Mesodermal cell (in vitro differentiated cells): ENCODE measurements around the gene EXOC3.
"Not testable (repeated sequence)": the region's sequence is repeated elsewhere in the genome, so short reads cannot be mapped to it uniquely, and the experiment has no call there.

Source experiments
- H3K27ac ChIP-seq: 2 replicates; pipeline ENCODE4 v1.7.0; 2013; ENCODE audit warnings: mild to moderate bottlenecking, low read depth, low read length, moderate library complexity; ENCODE audit not compliant: severe bottlenecking
- H3K36me3 ChIP-seq: 2 replicates; pipeline ENCODE4 v1.7.1; 2013; ENCODE audit warnings: mild to moderate bottlenecking, low read length, moderate library complexity; ENCODE audit not compliant: control insufficient read depth, insufficient read depth
- H3K4me1 ChIP-seq: one replicate; pipeline ENCODE4 v1.7.1; 2013; ENCODE audit warnings: mild to moderate bottlenecking, low read length; ENCODE audit not compliant: insufficient read depth, control insufficient read depth, poor library complexity, severe bottlenecking
- H3K4me3 ChIP-seq: 2 replicates; pipeline ENCODE4 v1.7.0; 2013; ENCODE audit warnings: low read length, control low read depth, mild to moderate bottlenecking; ENCODE audit not compliant: insufficient read depth, poor library complexity, severe bottlenecking; ENCODE audit errors: extremely low read depth
- H3K9me3 ChIP-seq: 2 replicates; pipeline ENCODE4 v1.7.1; 2013; ENCODE audit warnings: mild to moderate bottlenecking, low read length, moderate library complexity; ENCODE audit not compliant: control insufficient read depth
- WGBS, 2 experiments: methylation state at CpG; one replicate each; pipeline ENCODE4 v1.1.5; 2013; ENCODE audit warnings: missing lambda C conversion rate in 2 of 2; ENCODE audit not compliant: insufficient coverage in 2 of 2; 5-methylcytosine and 5-hydroxymethylcytosine counted together

Gene EXOC3

DNA sequence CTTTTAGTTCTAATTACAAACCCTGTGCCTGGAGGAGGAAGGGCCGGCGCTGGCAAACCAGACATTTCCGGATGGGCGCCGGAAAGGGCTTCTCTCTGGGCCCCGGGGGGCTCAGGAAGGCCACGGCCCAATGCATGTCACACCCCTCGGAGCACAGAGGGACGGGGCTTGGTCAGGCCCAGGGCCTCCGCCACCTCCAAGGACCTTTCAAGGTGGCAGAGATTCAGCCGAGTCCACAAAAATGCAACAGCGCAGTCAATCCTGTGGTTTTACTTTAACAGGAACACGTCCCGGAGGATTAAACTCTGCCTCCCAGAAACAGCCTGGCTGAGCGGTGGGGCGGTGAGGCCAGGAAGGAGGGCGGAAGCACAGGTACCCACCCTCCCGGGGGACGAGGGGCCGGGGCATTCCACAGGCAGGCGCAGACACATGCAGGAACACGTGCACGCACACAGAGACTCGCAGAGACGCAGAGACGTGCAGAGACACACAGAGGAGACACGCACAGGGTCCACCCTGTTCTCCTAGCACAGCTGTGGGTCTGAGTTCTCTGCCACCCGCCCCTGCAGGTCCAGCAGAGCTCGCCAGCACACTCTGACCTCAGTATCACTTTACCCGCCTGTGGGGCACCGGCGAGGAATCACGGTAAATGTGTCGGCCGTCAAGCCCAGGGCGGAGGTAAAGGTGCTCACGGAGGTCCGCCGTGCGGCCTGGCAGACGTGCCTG is 58.3 kb downstream of the EXOC3 start:
- 93 to 94% methylated on average over 41 of the region's 41 CpGs for WGBS, 2 experiments
- Histone ChIP-seq H3K9me3 (no peaks in the 10 kb centered on the region), H3K4me1 (peaks cover 3% of the 10 kb centered on the region), H3K4me3 (no peak overlapping the region), H3K36me3 (no peaks in the 10 kb centered on the region), H3K27ac (no peak overlapping the region)

DNA sequence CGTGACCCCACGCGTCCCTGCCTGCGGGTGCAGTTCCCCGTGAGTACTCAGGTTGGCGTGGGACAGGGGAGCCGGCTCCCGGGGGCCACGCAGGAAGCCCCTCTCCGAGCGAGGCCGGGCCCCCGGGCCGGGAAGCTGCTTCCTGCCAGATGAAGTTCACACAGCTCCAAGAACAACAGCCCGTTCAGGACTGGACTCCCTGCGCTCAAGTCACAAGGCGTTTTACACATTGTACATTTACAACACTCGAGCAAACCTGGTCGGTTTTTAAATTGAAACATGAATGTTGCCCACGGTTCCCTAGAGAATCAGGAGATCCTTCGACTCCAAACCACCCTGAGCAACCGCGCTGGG is 58.8 kb downstream of the EXOC3 start:
- no peak overlapping the region for H3K4me3 ChIP-seq
- no peaks in the 10 kb centered on the region for H3K36me3 ChIP-seq
- no peaks in the 10 kb centered on the region for H3K9me3 ChIP-seq
- H3K27ac ChIP-seq, result no peak overlapping the region
- peaks cover 3% of the 10 kb centered on the region for H3K4me1 ChIP-seq
- WGBS, 2 experiments, result 93 to 94% methylated on average over 20 to 23 of the region's 23 CpGs

GRCh38 chr5:502325-503079 is 59.5 kb downstream of the EXOC3 start:
- no peak overlapping the region for H3K4me3 ChIP-seq
- H3K9me3 ChIP-seq, result no peaks in the 10 kb centered on the region
- no peaks in the 10 kb centered on the region for H3K36me3 ChIP-seq
- WGBS, 2 experiments, result 86 to 88% methylated on average over 33 of the region's 36 CpGs
- H3K4me1 ChIP-seq, result peaks cover 3% of the 10 kb centered on the region
- peak overlapping the region; percentile 13 for H3K27ac ChIP-seq

- Histone ChIP-seq H3K4me3 (no peak overlapping the region), H3K4me1 (peaks cover 3% of the 10 kb centered on the region), H3K9me3 (no peaks in the 10 kb centered on the region), H3K27ac (no peak overlapping the region), H3K36me3 (no peaks in the 10 kb centered on the region)
- WGBS, 2 experiments, result 74 to 83% methylated on average over 24 to 32 of the region's 33 CpGs
These were observed 61.6 kb downstream of the EXOC3 start for GRCh38 chr5:504326-505154.

DNA sequence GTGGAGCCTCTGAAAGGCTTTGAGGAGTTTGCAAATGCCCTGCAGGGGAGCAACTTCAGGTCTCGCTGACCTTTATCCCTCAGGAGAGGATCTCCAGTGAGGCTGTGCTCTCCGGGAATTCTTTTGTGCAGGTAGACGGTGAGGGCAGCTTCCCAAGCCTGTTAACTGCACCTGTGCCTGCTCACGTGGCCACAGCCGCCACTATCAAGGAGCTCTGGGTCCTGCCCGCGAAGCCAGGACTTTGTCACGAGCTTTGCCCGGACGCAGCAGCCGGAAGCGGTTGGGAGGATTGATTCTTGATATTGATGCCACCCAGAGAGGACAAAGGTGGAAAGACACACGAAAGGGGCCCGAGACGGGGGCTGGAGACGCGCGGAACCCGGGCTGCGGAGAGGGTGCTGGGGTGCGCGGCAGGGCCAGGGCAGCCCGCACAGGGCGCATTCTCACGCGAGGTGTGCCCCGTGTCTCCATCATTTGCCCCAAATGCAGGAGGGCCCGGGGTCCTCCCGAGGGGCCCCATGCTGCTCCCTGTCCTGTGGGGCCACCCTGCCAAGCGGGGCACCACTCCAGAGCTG is 63.1 kb downstream of the EXOC3 start:
- Histone ChIP-seq H3K27ac (no peak overlapping the region), H3K4me1 (peaks cover 3% of the 10 kb centered on the region), H3K36me3 (no peaks in the 10 kb centered on the region), H3K4me3 (no peak overlapping the region), H3K9me3 (no peaks in the 10 kb centered on the region)
- 72 to 77% methylated on average over 21 to 28 of the region's 30 CpGs for WGBS, 2 experiments

- 96 to 98% methylated on average over 33 to 42 of the region's 42 CpGs for WGBS, 2 experiments
- not testable (repeated sequence) for H3K9me3 ChIP-seq, H3K4me3 ChIP-seq, H3K36me3 ChIP-seq, H3K27ac ChIP-seq, H3K4me1 ChIP-seq
These were observed 65.1 kb downstream of the EXOC3 start for GRCh38 chr5:507986-508575.

GRCh38 chr5:509611-510185 is 66.7 kb downstream of the EXOC3 start:
- no peaks in the 10 kb centered on the region for H3K36me3 ChIP-seq
- no peaks in the 10 kb centered on the region for H3K4me1 ChIP-seq
- no peaks in the 10 kb centered on the region for H3K9me3 ChIP-seq
- no peak overlapping the region for H3K4me3 ChIP-seq
- no peak overlapping the region for H3K27ac ChIP-seq
- WGBS, 2 experiments, result 95% methylated on average over 19 to 21 of the region's 22 CpGs

DNA sequence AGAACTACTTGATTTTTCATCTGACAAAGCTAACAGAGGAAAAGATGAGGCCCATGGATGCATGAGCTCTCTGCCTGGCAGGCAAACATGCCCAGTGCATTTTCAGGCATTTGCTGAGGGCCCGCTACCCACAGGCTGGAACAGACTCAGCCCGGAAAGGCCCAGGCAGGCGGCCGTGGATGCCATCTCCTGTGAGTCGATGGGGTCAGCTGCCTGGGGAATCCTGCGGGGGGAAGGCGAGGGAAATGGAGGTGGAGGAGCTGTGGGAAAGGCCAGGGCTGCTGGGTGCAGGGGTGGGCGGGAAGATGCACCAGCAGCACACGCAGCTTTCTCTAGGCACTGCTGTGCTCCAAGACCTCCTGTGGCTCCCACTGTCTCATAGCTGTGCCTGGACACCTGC is 67.5 kb downstream of the EXOC3 start:
- 70 to 91% methylated on average over 9 of the region's 9 CpGs for WGBS, 2 experiments
- H3K4me1 ChIP-seq, result no peaks in the 10 kb centered on the region
- no peak overlapping the region for H3K4me3 ChIP-seq
- H3K9me3 ChIP-seq, result no peaks in the 10 kb centered on the region
- no peak overlapping the region for H3K27ac ChIP-seq
- no peaks in the 10 kb centered on the region for H3K36me3 ChIP-seq

DNA sequence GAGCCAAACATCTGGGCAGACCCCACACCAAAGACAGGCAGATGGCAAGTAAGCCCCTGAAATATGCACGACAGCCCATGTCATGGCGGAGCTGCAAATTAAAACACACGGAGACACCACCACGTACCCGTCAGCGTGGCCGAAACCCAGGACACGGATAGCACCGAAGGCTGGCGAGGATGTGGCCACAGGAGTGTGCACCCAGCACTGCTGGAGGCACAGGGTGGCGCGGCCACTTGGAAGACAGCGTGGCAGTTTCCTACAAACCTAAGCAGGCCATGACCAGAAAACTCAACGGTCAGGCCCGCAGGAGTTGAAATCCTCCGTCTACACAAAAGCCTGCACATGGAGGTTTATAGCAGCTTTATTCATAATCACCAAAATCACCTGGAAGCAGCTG is 68.5 kb downstream of the EXOC3 start:
- Histone ChIP-seq H3K4me1 (no peaks in the 10 kb centered on the region), H3K9me3 (no peaks in the 10 kb centered on the region), H3K4me3 (no peak overlapping the region), H3K27ac (no peak overlapping the region), H3K36me3 (no peaks in the 10 kb centered on the region)
- WGBS, 2 experiments, result 90 to 93% methylated on average over 16 of the region's 16 CpGs
